HCT116 (cell line): ENCODE measurements around the gene CHST15. TPM values are rescaled to one million over a fixed set of nuclear protein-coding genes. Genes with fewer than 3 reads are reported as not detected.

Experiments used
- ATAC-seq: fragments of 200-7000 bp; cut with Tn5 transposase; 2 replicates; pipeline ENCODE4 v1.9.1; 2020; ENCODE audit warnings: mild to moderate bottlenecking, moderate library complexity
- BruUV-seq: library from RNA; stranded (reverse); fragments of 400-500 nt; replicated peaks from 2 replicates; lab custom pipeline; 2021; lab: Mats Ljungman, UMichigan
- CTCF ChIA-PET: fragments of 300-600 bp; sonication (Branson Sonifier 250); formaldehyde crosslinking; loops from one replicate; lab custom pipeline; 2021; ENCODE audit warnings: antibody characterized with exemption; lab: Charles Lee
- POLR2A ChIA-PET: fragments of 300-600, 350-600 bp; sonication (Branson Sonifier 250); formaldehyde crosslinking; loops from one replicate; lab custom pipeline; 2021; ENCODE audit warnings: antibody characterized with exemption; lab: Charles Lee
- RAD21 ChIA-PET, 2 experiments: fragments of 300-600 bp; sonication (Branson Sonifier 250); formaldehyde crosslinking; loops; one replicate each; lab custom pipeline; 2023; ENCODE audit warnings: low total read pairs in 2 of 2; ENCODE audit not compliant: uncharacterized antibody in 2 of 2, unreplicated experiment in 2 of 2, low non-redundant PET in 1 of 2; lab: Charles Lee
- DNase-seq: peaks from one replicate; pipeline ENCODE4 v3.0.0-alpha.2; 2010; ENCODE audit warnings: low read depth, low spot score
- H2AFZ ChIP-seq: fragments of 200-600 bp; shearing (Covaris generic), sonication (generic); 2 replicates; pipeline ENCODE4 v1.6.1; 2017; ENCODE audit warnings: low read depth, mixed run types, mixed read lengths, antibody characterized with exemption, low read length; ENCODE audit not compliant: poor library complexity, severe bottlenecking
- H3K27ac ChIP-seq: 2 replicates; pipeline ENCODE4 v1.5.1; 2012; ENCODE audit warnings: low read depth, low read length
- H3K27me3 ChIP-seq: fragments of 200-600 bp; sonication (generic); 2 replicates; pipeline ENCODE4 v1.6.1; 2016; ENCODE audit warnings: mixed run types, low read length, mixed read lengths; ENCODE audit not compliant: insufficient read depth
- H3K36me3 ChIP-seq, 2 experiments: fragments of 200-500 bp in 1 of 2; fragments of 200-600 bp in 1 of 2; sonication (Bioruptor generic) in 1 of 2; sonication (generic) in 1 of 2; 2 replicates each; pipeline versions ENCODE4 v1.5.1 to v1.6.1; 2014 to 2016; ENCODE audit warnings: low read length in 2 of 2, inconsistent platforms in 1 of 2, mixed read lengths in 1 of 2, mixed run types in 1 of 2; ENCODE audit not compliant: insufficient read depth in 2 of 2, control insufficient read depth in 1 of 2
- H3K4me1 ChIP-seq, 2 experiments: fragments of 200-600 bp in 1 of 2; sonication (generic) in 1 of 2; 2 replicates each; pipeline versions ENCODE4 v1.5.1 to v1.6.1; 2012 to 2017; ENCODE audit warnings: low read length in 2 of 2, inconsistent platforms in 1 of 2, mild to moderate bottlenecking in 1 of 2, mixed read lengths in 1 of 2, mixed run types in 1 of 2, moderate library complexity in 1 of 2; ENCODE audit not compliant: insufficient read depth in 2 of 2, control insufficient read depth in 1 of 2
- H3K4me2 ChIP-seq: fragments of 200-600 bp; sonication (generic); 2 replicates; pipeline ENCODE4 v1.6.1; 2017; ENCODE audit warnings: mixed run types, low read length, mixed read lengths
- H3K4me3 ChIP-seq, 2 experiments: fragments of 200-600 bp in 1 of 2; sonication (generic) in 1 of 2; replicated peaks in 1 of 2; 2 replicates each; pipeline ENCODE4 v1.5.1; 2011 to 2016; ENCODE audit warnings: low read length in 2 of 2, control low read depth in 1 of 2, low read depth in 1 of 2, mild to moderate bottlenecking in 1 of 2, mixed read lengths in 1 of 2, mixed run types in 1 of 2
- H3K79me2 ChIP-seq: fragments of 200-600 bp; sonication (generic); 2 replicates; pipeline ENCODE4 v1.6.1; 2017; ENCODE audit warnings: mild to moderate bottlenecking, mixed run types, low read length, moderate library complexity, mixed read lengths; ENCODE audit not compliant: insufficient read depth
- H3K9ac ChIP-seq: fragments of 200-600 bp; sonication (generic); 2 replicates; pipeline ENCODE4 v1.6.1; 2016; ENCODE audit warnings: low read length, mixed read lengths
- H3K9me2 ChIP-seq: fragments of 200-600 bp; sonication (generic), shearing (Covaris generic); 2 replicates; pipeline ENCODE4 v1.6.1; 2017; ENCODE audit warnings: mixed run types, mild to moderate bottlenecking, moderate library complexity; ENCODE audit not compliant: insufficient read depth
- H3K9me3 ChIP-seq, 2 experiments: fragments of 200-500 bp in 1 of 2; fragments of 200-600 bp in 1 of 2; sonication (Bioruptor generic) in 1 of 2; sonication (generic) in 1 of 2; 2 replicates each; pipeline ENCODE4 v1.6.1; 2014 to 2017; ENCODE audit warnings: low read length in 2 of 2, mixed read lengths in 2 of 2, inconsistent platforms in 1 of 2, low read depth in 1 of 2, mild to moderate bottlenecking in 1 of 2, mixed run types in 1 of 2, moderate library complexity in 1 of 2; ENCODE audit not compliant: control insufficient read depth in 1 of 2, insufficient read depth in 1 of 2
- H4K20me1 ChIP-seq: fragments of 200-600 bp; sonication (generic), shearing (Covaris generic); 2 replicates; pipeline ENCODE4 v1.6.1; 2017; ENCODE audit warnings: mixed run types, mild to moderate bottlenecking, moderate library complexity; ENCODE audit not compliant: insufficient read depth
- CEBPB ChIP-seq: IDR thresholded peaks from 2 replicates; pipeline ENCODE4 v1.6.1; 2012; ENCODE audit warnings: low read depth
- CTCF ChIP-seq, 3 experiments: fragments of 200-600 bp in 1 of 3; sonication (generic) in 1 of 3; IDR thresholded peaks in 2 of 3; conservative IDR thresholded peaks in 1 of 3; 2 replicates each; pipeline ENCODE4 v1.5.1; 2012 to 2017; ENCODE audit warnings: low read depth in 2 of 3, low read length in 2 of 3, antibody characterized with exemption in 1 of 3, borderline replicate concordance in 1 of 3, control low read depth in 1 of 3, mild to moderate bottlenecking in 1 of 3, mixed read lengths in 1 of 3, mixed run types in 1 of 3, moderate library complexity in 1 of 3; ENCODE audit not compliant: insufficient read depth in 1 of 3
- FOSL1 ChIP-seq: IDR thresholded peaks from 2 replicates; pipeline ENCODE4 v1.6.1; 2012; ENCODE audit warnings: low read depth
- SP1 ChIP-seq: IDR thresholded peaks from 2 replicates; pipeline ENCODE4 v1.6.1; 2012; ENCODE audit warnings: low read depth
- SRF ChIP-seq: IDR thresholded peaks from 2 replicates; pipeline ENCODE4 v1.6.1; 2012; ENCODE audit warnings: low read depth
- TCF7L2 ChIP-seq: IDR thresholded peaks from 2 replicates; pipeline ENCODE4 v1.7.0; 2011; ENCODE audit warnings: borderline replicate concordance, inconsistent platforms; ENCODE audit not compliant: insufficient read depth, insufficient read length; ENCODE audit errors: extremely low read depth
- YY1 ChIP-seq: IDR thresholded peaks from 2 replicates; pipeline ENCODE4 v1.6.1; 2011; ENCODE audit warnings: low read length, low read depth, moderate library complexity, mild to moderate bottlenecking; ENCODE audit not compliant: insufficient replicate concordance; ENCODE audit errors: extremely low read depth
- ZFX ChIP-seq: fragments of 450-650 bp; IDR thresholded peaks from 2 replicates; pipeline ENCODE4 v1.6.1; 2017
- intact Hi-C: fragments of 100-400 bp; cut with micrococcal nuclease; formaldehyde crosslinking; loops from 2 replicates; pipeline ENCODE4 v1.10.0; 2022
- total RNA-seq: library from RNA; stranded (reverse); gene quantifications from one replicate; pipeline ENCODE4 v1.2.1, GENCODE V29; 2021; ENCODE audit not compliant: unreplicated experiment
- TF ChIP-seq, protein P1 (sequence below): IDR thresholded peaks from 2 replicates; pipeline ENCODE4 v1.6.1; 2011; ENCODE audit warnings: mild to moderate bottlenecking, low read length, moderate library complexity; ENCODE audit not compliant: insufficient replicate concordance; ENCODE audit errors: extremely low read depth

The CHST15 gene
- total RNA-seq, 1 experiment from 2014 or later: 47.2 TPM

DNA sequence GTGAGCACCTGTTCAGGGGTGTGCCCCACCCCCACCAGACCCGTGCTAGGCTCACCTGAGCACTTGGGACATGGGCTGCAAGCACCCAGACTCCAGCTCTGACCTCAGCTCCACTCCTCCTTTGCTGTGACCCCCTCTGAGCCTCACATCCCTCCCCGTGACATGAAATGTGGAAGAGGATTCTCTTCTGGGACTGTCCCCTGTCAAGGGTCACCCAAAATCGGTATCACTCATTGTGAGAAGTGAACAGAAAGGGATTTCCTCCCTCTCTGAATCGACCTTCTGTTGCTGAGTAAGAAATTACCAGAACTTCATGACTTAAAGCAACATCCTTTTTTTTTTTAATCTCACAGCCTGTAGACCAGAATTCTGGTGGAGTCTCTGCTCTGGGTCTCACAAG, 6.2 kb upstream of the CHST15 start:
- BruUV-seq: no TSS peak

DNA sequence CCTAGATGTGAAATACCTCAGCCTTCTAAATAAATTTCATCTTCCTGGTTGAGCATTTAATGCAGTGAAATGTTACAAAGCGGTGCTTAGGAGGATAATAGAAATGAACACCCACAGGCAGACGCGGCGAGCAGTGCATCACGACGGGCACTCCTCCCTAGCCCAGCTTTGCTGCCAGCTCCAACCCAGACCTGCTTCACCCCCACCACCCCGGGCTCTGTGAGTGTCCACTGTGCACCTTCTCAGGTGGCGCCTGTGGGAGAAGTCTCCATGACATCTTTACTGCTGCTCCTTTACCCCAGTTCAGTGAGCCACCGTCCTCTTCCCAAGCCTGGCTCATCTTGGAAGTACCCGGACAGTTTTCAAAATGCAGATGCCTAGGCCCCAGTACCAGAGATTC, 5.2 kb upstream of the CHST15 start:
- intact Hi-C loops: no loop called here
- no peak overlapping the region for H3K4me2 ChIP-seq
- ChIA-PET RAD21 (no interaction called here), POLR2A (no interaction called here), CTCF (no interaction called here)
- no peak overlapping the region for H3K27ac ChIP-seq
- no peaks in the 10 kb centered on the region for H3K9me2 ChIP-seq
- no TSS peak for BruUV-seq
- no peak overlapping the region for H3K9ac ChIP-seq
- H3K79me2 ChIP-seq: no peaks in the 10 kb centered on the region
- no peaks in the 10 kb centered on the region for H3K27me3 ChIP-seq
- H3K4me3 ChIP-seq: no peak overlapping the region
- H3K9me3 ChIP-seq: peaks cover 0 to 8% of the 10 kb centered on the region in 2 experiments; a peak in 1 of 4 replicates
- H2AFZ ChIP-seq: no peak overlapping the region
- DNase-seq (no peak), ATAC-seq (no peak)
- no peaks in the 10 kb centered on the region for H3K36me3 ChIP-seq
- H4K20me1 ChIP-seq: no peaks in the 10 kb centered on the region
- H3K4me1 ChIP-seq: peaks cover 9% of the 10 kb centered on the region in 2 experiments; a peak in 3 of 4 replicates
- TF ChIP-seq SRF (no peak), CEBPB (no peak), FOSL1 (no peak), ZFX (no peak), TCF7L2 (no peak), SP1 (no peak)
- TF ChIP-seq, protein P1, sequence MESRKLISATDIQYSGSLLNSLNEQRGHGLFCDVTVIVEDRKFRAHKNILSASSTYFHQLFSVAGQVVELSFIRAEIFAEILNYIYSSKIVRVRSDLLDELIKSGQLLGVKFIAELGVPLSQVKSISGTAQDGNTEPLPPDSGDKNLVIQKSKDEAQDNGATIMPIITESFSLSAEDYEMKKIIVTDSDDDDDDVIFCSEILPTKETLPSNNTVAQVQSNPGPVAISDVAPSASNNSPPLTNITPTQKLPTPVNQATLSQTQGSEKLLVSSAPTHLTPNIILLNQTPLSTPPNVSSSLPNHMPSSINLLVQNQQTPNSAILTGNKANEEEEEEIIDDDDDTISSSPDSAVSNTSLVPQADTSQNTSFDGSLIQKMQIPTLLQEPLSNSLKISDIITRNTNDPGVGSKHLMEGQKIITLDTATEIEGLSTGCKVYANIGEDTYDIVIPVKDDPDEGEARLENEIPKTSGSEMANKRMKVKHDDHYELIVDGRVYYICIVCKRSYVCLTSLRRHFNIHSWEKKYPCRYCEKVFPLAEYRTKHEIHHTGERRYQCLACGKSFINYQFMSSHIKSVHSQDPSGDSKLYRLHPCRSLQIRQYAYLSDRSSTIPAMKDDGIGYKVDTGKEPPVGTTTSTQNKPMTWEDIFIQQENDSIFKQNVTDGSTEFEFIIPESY: no peak

More for the DNA sequence above, 6.2 kb upstream of the CHST15 start:
- H4K20me1 ChIP-seq: no peaks in the 10 kb centered on the region
- ATAC-seq: no peak
- intact Hi-C loops: no loop called here
- no peaks in the 10 kb centered on the region for H3K27me3 ChIP-seq
- H3K4me1 ChIP-seq: peaks cover 2 to 3% of the 10 kb centered on the region in 2 experiments; a peak in 3 of 4 replicates
- no peaks in the 10 kb centered on the region for H3K36me3 ChIP-seq
- H3K4me2 ChIP-seq: no peak overlapping the region
- H2AFZ ChIP-seq: no peak overlapping the region
- H3K9me3 ChIP-seq: peaks cover 0 to 8% of the 10 kb centered on the region in 2 experiments; a peak in 1 of 4 replicates
- no peaks in the 10 kb centered on the region for H3K9me2 ChIP-seq
- ChIA-PET CTCF (no interaction called here), RAD21 (no interaction called here)
- H3K9ac ChIP-seq: no peak overlapping the region
- TF ChIP-seq FOSL1 (no peak), YY1 (no peak), CTCF (IDR thresholded peaks at IDR 0.05 in 2 of 3, conservative IDR thresholded peaks at IDR 0.05 in 1 of 3; ENCODE audit: borderline replicate concordance in 1 of 3, insufficient read depth in 1 of 3, low read depth in 2 of 3, low read length in 2 of 3) (no peak), SRF (no peak)
- TF ChIP-seq, all 23 proteins: peak for 0
- Histone ChIP-seq H3K4me3 (no peak overlapping the region), H3K79me2 (no peaks in the 10 kb centered on the region), H3K27ac (no peak overlapping the region)
- DNase-seq: no peak
- POLR2A ChIA-PET: no interaction called here
